Activated CD4-positive, alpha-beta T cell treated with anti-CD3 and anti-CD28 coated beads, Interleukin-2, Interleukin-4, amounts not matched to agents 100 ng/mL and 50 ng/mL, durations not matched to agents 16 hours and 8 hours (primary cell): ENCODE results near the gene PCGF5.
"Not testable (repeated sequence)": the region's sequence is repeated elsewhere in the genome, so short reads cannot be mapped to it uniquely, and the experiment has no call there.

Experiments used
- DNase-seq: peaks from one replicate; pipeline ENCODE4 v3.0.0-alpha.2; 2020; ENCODE audit warnings: low spot score

Gene PCGF5

GRCh38 chr10:91210014-91210413 is 10.4 kb upstream of the PCGF5 start:
- no peak for DNase-seq

DNA sequence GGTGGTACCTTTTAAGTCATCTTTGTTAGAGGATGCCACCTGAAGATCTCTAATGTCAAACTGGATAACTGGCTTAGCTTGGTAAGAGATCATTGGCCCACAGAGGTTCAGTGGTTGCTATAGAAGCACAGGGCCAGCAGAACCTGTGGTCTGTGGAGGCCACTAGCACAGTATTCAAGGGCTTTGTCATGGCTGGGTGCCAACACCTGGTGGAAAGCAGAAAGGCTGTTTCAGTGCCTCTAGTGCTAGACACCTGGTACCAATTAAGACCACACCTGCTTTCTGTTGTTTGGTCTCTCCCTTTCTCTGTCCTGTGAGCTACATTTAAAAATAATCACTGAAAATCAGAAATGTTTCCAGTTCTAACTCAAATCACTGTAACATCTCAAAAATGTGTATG is 10.0 kb upstream of the PCGF5 start:
- DNase-seq = no peak

GRCh38 chr10:91211675-91212074 is 8.8 kb upstream of the PCGF5 start:
- no peak for DNase-seq

- no peak for DNase-seq
Measured at GRCh38 chr10:91214911-91215310, 5.6 kb upstream of the PCGF5 start.

DNA sequence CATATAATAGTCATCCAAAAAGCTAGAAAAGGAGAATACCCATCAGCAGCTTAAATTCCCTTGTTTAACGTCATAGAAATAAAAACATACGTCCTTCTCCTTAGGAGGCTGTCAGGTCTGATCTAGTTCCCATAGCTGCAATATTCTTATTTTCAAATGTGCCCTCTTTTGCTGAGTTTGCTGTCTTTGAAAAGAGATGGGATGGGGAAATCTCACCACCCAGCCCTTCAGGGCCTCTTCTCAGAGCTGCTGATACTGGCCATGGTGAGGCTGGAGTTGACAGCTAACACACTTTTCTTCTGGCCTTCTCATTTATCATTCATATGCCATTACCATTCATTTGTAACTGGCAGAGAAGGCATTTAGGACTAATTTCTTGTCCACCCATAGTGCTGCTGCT is 5.1 kb upstream of the PCGF5 start:
- DNase-seq = no peak

DNA sequence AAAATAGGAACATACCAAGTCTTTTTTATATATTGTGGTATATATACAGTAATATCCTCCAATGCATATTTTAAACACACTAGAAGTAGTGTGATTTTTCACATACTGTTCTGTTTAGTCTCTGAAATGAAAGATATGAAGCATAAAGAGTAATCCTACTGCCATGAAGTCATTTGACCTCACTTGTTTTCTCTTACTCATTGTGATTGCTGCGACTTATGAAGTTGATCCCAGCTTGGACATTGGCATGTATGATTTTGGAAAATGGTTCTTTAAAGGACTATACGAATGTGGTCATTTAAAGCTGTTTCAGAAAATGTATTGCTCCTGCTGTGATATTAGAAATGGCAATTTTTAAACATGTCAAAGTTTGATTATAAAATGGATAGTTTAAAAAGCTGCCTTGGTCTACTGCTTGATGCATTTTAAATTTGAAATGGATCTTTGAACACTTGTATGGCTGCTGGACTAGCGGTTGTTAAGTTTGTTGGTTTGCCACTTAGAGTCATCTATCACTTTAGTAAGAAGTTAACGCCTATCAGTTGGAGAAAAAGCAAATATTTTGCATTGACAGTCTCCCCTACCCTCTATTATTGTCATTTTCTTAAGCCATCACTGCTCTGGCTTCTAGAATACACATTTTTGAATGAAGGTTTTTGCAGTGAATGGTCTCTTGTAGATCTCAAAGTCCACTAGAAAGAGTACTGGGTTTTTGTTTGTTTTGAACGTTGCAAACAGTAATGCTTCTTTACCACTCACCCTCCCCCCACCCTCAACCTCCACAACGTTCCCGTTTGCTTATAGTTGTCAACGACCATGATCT is 881 bp upstream of the PCGF5 start:
- no peak for DNase-seq

GRCh38 chr10:91220954-91221675 is 652 bp downstream of the PCGF5 start:
- no peak for DNase-seq

DNA sequence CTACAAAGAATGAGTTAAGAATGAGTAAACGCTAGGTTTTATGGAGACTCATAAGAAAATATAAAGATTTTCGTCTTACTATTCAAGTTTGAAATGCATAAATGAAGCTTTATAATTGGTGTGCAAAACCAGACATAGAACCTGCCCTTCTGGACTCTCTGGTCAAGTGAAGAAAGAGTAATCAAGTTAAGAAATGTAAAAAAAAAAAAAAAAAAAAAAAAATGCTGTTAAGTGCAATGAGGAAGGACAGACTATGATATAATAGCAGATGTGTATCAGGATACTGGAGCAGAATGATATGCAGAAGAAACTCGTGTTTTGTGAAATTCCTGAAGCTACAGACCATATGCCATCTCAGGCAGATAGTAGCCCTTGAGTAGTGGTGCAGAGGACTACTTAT is 5.6 kb downstream of the PCGF5 start:
- DNase-seq = no peak

DNA sequence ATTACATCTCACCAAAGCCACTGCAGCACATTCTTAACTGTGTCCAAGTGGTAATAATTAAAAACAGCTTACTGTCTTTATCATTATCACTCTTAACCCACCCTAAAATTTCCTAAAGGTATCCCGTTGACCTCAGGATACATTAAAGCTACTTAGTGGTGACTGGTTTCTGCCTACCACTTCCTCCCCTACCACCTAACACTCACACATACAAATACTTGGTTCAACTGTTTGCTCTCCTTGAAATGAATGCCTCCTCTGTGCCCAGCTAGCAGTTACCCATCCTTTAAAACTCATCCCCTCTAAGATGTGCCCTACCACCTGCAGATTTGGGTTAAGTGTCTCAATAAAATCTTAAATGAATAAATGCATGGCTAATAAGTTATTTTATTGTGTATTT is 7.1 kb downstream of the PCGF5 start:
- DNase-seq = peak; percentile 18

GRCh38 chr10:91229683-91230082 is 9.2 kb downstream of the PCGF5 start:
- no peak for DNase-seq

DNA sequence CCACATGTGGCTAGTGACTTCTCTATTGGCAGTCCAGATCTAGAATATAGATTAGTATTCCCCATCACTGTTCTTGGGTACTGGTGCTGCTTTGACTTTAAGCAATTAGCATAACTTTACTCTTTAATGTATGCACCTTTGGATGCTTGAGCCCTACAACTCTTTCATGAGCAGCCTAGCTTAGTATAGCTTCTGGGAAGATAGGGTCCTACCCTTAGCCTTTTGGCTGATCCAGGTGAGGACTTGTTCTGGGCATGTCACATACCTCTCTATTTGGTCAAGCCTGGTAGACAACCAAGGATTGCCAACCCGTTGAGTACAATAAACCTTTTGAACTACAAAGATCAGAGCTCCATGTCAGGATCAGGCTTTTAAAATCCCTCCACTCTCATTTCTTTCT is 17.7 kb downstream of the PCGF5 start:
- no peak for DNase-seq

- no peak for DNase-seq
Measured at GRCh38 chr10:91239789-91240188, 19.3 kb downstream of the PCGF5 start.

- no peak for DNase-seq
Measured at GRCh38 chr10:91242940-91243339, 22.5 kb downstream of the PCGF5 start.

- no peak for DNase-seq
Measured at GRCh38 chr10:91247360-91248111, 27.1 kb downstream of the PCGF5 start.

- DNase-seq = no peak
Measured at GRCh38 chr10:91249700-91250099, 29.2 kb downstream of the PCGF5 start.

- no peak for DNase-seq
Measured at GRCh38 chr10:91250341-91250740, 29.9 kb downstream of the PCGF5 start.

DNA sequence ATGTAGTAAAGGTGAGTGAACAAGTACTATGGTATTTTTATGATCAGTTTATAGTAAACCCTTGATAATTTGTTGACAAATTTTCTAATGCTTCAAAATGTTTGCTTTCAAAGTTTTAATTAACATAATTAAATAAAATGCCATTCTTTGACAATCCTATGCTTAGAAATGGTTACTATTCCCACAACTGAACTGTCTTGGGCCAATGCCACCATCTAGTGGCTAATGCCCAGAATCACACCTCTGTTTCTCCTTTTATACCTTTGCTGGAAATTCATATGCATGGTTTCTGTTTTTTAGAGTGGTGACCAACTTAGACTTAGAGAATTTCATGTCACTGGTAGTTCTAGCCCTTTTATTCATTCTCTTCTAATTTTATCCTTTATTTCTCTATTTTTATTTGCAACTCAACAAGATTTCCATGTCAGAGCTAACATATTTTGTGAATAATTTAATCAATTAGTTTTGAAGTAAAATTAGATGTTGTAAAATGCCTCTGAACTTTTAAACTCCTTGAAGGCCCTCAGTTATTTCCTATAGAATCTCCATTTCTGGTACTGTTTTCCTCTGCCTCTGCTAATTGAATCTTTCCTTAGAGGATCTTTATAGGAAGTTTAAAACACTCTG is 31.1 kb downstream of the PCGF5 start:
- DNase-seq = peak; percentile 65

GRCh38 chr10:91253300-91253699 is 32.8 kb downstream of the PCGF5 start:
- no peak for DNase-seq

- DNase-seq = no peak
Measured at GRCh38 chr10:91257310-91257709, 36.8 kb downstream of the PCGF5 start.

DNA sequence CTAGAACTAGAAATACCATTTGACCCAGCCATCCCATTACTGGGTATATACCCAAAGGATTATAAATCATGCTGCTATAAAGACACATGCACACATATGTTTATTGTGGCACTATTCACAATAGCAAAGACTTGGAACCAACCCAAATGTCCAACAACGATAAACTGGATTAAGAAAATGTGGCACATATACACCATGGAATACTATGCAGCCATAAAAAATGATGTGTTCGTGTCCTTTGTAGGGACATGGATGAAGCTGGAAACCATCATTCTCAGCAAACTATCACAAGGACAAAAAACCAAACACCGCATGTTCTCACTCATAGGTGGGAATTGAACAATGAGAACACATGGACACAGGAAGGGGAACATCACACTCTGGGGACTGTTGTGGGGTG is 40.0 kb downstream of the PCGF5 start:
- not testable (repeated sequence) for DNase-seq

DNA sequence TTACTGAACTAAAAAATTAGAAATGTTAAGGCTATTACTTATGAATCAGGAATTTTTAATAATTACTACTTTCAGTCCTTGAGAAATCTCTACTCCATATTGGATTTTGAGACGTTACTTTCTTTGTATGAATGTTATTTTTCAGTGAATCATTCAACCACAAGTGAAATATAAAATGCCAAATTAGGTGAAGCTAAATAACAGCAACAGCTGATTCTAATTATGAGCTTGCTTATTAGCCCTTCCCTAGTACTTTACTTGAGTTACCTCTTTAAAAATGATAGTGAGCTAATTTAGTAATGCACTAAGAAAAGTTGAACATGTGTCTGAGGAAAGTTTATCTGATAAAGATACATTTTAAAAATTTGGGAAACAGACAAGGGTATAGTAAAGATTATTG is 51.4 kb downstream of the PCGF5 start:
- no peak for DNase-seq

DNA sequence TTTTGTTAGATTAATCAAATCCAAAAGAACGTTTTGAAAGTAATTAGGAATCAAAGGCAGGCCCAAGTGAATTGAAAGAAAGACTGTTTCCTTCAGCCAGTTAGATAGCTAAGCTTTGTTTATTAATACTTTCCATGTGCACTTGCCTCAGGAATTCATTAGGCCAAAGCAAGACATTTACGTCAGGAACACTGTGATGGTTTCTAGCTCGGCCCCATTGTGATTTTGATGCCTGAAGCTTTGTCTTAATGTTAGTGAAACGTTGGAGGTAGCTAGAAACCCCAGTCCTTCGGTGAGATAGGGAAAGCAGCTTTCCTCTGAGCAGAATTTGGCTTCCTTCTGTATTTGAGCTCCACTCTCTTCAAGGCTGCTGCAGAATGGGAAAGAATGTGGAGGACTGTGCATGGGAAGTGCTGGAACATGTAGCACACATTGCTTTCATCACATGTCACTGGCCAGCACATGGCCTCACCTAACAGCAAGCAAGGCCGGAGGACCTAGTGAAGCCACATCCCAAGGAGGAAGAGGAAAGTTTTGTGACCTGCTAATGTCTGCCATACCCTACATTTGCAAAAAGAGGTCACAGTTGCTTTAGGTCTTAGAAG is 64.1 kb downstream of the PCGF5 start:
- DNase-seq = no peak
